ENCODE data around the gene ZNF599. TPM values are rescaled to one million over a fixed set of nuclear protein-coding genes. Genes with fewer than 3 reads are reported as not detected.

ZNF599 gene
- total and polyA plus RNA-seq, 5 donors, result 4.0 to 5.8 (median 4.5) TPM

DNA sequence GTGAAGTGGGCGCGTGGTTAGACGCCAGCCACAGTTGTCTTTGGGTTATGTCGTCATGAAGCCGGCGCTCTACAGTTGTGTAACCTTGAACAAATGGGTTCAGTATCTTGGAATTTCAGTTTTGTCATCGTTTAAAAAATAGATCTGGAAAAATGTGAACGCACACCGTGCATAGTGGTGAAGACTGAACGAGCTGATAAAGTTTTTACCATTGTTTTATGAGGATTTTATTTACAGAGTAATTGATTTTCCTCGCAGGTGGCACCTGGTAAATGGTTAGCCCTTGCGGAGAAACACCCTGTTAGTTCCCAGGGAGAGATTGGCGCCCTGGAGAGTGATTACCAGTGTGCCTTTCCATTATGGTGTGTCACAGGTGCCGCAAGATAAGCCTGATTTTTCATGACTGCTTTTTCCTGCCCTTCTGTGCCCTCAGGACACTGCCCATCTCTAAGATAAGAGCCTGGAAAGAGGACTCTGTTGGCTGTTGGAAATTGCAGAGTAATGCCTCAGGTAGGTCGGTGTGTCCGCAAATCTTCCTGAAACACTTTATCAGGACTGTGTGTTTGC is 38.4 kb downstream of the ZNF599 start:
- Histone ChIP-seq H3K27me3 (ENCODE audit: control insufficient read depth, insufficient read depth) (no peaks in the 10 kb centered on the region), H3K4me3 (ENCODE audit: low read length) (peak overlapping the region; percentile 80), H3K27ac (ENCODE audit: low read length) (peak overlapping the region; percentile 96), H3K4me1 (ENCODE audit: control insufficient read depth, insufficient read depth, low read length) (peaks cover 6% of the 10 kb centered on the region), H3K9me3 (ENCODE audit: control insufficient read depth, low read length) (peaks cover 3% of the 10 kb centered on the region)
- ATAC-seq (no peak), DNase-seq (no peak)
- intact Hi-C loops (cut with DNase I), result no loop called here
- 11% methylated on average over 16 of the region's 16 CpGs for WGBS

DNA sequence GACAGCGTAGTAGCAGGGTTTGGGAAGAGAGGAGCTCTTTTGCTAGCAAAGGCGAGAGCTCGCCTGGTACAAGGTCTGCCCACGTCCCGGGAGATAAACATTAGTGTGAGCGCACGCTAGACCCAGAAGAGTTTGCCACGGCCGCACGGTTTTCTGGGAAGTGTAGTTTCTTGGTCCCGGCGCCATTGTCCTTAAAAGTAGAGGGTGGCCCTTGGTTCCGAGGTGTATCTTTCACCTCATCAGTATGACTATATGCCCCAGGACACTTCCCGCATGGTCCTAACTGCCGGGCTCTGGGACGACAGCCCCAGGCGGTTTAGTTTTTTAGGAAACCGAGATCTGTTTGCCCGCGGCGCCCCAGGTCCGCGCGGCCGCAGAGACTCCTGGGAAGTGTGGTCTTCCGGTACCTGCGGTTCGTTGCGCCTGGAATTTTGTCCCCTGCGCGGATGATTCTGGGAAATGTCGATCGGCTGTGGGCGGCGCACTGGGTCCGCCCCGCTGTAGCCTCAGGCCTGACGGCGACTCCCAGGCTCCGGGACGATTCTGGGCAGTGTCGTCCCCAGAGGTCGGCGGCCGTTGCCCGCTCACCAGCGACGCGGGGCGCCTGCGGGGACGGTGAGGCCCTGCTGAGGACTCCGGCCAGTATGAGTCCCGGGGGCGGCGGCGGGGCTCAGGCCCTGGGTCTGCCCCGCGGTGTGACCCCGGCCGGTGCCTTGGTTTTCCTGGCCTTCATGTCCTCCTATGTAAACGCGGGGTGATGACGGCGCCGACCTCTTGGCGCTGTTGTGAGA is 39.1 kb downstream of the ZNF599 start, which contains the start of gene ZNF181:
ZNF181 (plus strand) TSS at position 498 of the 791 bp plus-strand sequence. CDS start 795 bp downstream, outside the sequence.
- Histone ChIP-seq H3K27ac (ENCODE audit: low read length) (peak within 1 kb of the TSS; percentile 96), H3K4me3 (ENCODE audit: low read length) (peak within 1 kb of the TSS; percentile 80), H3K27me3 (ENCODE audit: control insufficient read depth, insufficient read depth) (no peaks in the 10 kb centered on the region), H3K9me3 (ENCODE audit: control insufficient read depth, low read length) (peaks cover 3% of the 10 kb centered on the region), H3K4me1 (ENCODE audit: control insufficient read depth, insufficient read depth, low read length) (peaks cover 6% of the 10 kb centered on the region)
- intact Hi-C loops (cut with DNase I), result no loop called here
- ATAC-seq (peak; percentile 96), DNase-seq (peak; percentile 90 to 96 (median 95))
- WGBS, result under 1% methylated on average over 67 of the region's 67 CpGs

DNA sequence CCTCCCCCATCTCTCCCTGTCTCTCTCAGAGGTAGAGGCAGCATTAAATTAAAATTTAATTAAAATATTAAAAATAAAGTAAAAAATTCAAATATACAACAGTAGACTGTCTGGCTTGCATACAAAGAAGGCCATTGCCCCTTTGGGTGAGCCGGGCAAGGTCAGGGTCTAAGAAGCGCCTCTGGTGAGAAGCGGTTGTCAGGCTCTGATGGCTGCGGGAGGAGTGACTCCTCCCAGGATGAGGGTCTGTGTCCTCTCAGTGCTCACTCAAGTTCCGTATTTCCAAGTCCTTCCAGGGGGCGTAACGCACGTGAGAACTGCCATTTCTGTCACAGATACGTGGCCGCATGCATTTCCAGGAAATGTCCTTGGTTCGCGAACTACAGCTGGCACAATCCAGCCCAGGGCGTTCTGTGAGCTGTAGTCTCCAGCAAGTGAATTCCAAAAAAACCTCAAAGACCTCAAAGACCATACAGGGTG is 39.7 kb downstream of the ZNF599 start:
- intact Hi-C loops (cut with DNase I), result no loop called here
- Histone ChIP-seq H3K9me3 (ENCODE audit: control insufficient read depth, low read length) (peaks cover 3% of the 10 kb centered on the region), H3K4me1 (ENCODE audit: control insufficient read depth, insufficient read depth, low read length) (peaks cover 6% of the 10 kb centered on the region), H3K27ac (ENCODE audit: low read length) (peak overlapping the region; percentile 96), H3K4me3 (ENCODE audit: low read length) (peak overlapping the region; percentile 80), H3K27me3 (ENCODE audit: control insufficient read depth, insufficient read depth) (no peaks in the 10 kb centered on the region)
- 1% methylated on average over 13 of the region's 13 CpGs for WGBS
- ATAC-seq, result peak; percentile 19 to 20
- DNase-seq, result peak in 2 of 3 donors; percentile 67 to 75

DNA sequence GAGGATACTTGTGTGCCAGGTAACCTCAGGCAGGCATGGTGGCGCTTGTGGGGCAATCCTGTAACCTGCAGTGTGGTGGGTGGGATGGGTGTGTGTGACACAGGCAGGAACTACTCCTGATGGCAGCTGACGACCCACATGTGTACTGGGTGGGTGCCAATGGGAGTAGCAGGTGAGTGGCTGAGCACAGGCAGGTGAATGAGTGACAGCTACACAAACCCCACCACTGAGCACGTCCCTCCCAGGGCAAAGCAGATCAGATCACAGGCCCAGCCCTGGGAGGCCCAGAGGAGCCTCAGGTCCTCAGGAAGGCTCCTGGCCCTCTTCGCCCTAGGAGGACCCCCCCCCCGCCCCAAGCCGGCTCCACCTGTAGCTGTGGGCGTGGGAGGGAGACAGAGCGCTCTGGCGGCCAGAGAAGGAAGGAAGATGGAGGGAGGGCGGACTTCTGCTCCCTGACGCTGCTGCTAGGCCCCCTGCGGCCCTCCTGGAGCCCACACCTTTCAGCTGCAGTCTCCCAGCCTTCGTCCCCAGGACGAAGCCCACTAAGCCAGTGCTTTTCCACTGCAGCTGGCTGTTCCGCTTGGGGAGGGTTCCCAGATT is 40.3 kb downstream of the ZNF599 start:
- intact Hi-C loops (cut with DNase I), result no loop called here
- DNase-seq, result peak; percentile 13 to 62 (median 51)
- no peaks in the 10 kb centered on the region for H3K27me3 ChIP-seq (ENCODE audit: control insufficient read depth, insufficient read depth)
- no peak for ATAC-seq
- H3K27ac ChIP-seq (ENCODE audit: low read length), result peak overlapping the region; percentile 78
- WGBS, result 51% methylated on average over 15 of the region's 15 CpGs
- H3K9me3 ChIP-seq (ENCODE audit: control insufficient read depth, low read length), result peaks cover 2% of the 10 kb centered on the region
- H3K4me1 ChIP-seq (ENCODE audit: control insufficient read depth, insufficient read depth, low read length), result peaks cover 6% of the 10 kb centered on the region
- peak overlapping the region; percentile 80 for H3K4me3 ChIP-seq (ENCODE audit: low read length)

DNA sequence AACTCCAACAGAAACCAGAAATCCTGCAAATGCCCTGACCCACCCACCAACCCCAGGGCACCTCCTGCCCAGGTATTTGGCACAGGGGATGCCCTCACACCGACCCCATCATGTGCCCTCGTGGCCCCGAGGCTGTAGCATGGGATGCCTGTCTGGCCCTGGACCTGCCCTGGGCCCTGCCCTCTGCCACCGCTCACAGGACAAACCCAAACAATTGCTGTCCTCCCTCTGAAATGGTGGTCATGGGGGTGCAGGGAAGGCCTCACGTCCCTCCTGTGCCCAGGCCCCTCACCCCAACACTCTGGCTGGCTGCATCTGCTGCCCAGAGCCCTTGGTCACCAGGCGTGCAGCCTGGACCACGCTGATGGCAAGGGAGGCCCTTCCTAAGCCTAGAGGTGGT is 41.1 kb downstream of the ZNF599 start:
- ATAC-seq (no peak), DNase-seq (peak in 1 of 3 donors; percentile 51)
- Histone ChIP-seq H3K9me3 (ENCODE audit: control insufficient read depth, low read length) (no peaks in the 10 kb centered on the region), H3K27me3 (ENCODE audit: control insufficient read depth, insufficient read depth) (no peaks in the 10 kb centered on the region), H3K4me1 (ENCODE audit: control insufficient read depth, insufficient read depth, low read length) (peaks cover 6% of the 10 kb centered on the region), H3K4me3 (ENCODE audit: low read length) (no peak overlapping the region), H3K27ac (ENCODE audit: low read length) (no peak overlapping the region)
- intact Hi-C loops (cut with DNase I), result no loop called here
- whole genome bisulfite sequencing, result 91% methylated on average over 7 of the region's 7 CpGs

DNA sequence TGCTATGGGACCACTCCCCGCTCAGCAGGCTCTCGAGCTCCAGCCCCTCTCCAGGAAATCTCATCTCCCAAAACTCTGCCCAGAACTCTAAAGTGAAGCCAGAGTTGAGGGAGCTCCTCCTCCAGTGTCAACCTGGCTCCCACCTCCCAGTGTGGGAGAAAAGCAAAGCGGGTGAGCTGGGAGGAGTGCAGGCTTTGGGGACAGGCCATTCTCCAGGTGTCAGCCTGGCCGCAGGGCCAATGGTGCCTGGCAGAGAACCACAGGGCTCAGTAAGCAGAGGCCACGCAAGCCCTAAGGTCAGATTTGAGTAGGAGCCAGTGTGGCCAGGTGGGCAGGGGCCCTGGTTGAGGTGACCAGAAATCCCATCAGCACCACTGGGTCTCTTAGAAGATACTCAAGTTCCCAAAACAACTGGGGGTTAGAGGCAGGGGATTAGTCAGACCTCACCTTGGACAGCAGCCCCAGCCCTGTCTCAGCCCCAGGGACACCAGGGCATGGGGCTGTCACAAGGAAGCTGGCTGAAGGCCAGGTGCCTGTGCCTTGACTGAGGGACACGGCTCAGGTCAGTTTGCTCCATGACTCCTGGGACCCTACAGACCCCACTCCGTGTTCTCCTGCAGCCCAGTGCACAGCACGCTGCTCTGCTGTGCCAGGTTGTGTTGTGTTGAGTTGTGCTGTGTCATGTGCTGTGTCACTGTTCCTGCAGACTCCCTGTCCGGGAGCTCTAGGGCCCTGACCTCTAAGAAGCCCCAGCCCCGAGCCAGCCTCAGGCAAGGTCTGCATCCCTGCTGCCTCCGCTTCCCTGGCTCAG is 41.8 kb downstream of the ZNF599 start:
- Histone ChIP-seq H3K4me3 (ENCODE audit: low read length) (no peak overlapping the region), H3K27ac (ENCODE audit: low read length) (no peak overlapping the region), H3K9me3 (ENCODE audit: control insufficient read depth, low read length) (no peaks in the 10 kb centered on the region), H3K27me3 (ENCODE audit: control insufficient read depth, insufficient read depth) (no peaks in the 10 kb centered on the region), H3K4me1 (ENCODE audit: control insufficient read depth, insufficient read depth, low read length) (peaks cover 6% of the 10 kb centered on the region)
- intact Hi-C loops (cut with DNase I), result no loop called here
- no peak for ATAC-seq
- WGBS, result 83% methylated on average over 11 of the region's 11 CpGs
- DNase-seq, result peak; percentile 16 to 60 (median 56)

DNA sequence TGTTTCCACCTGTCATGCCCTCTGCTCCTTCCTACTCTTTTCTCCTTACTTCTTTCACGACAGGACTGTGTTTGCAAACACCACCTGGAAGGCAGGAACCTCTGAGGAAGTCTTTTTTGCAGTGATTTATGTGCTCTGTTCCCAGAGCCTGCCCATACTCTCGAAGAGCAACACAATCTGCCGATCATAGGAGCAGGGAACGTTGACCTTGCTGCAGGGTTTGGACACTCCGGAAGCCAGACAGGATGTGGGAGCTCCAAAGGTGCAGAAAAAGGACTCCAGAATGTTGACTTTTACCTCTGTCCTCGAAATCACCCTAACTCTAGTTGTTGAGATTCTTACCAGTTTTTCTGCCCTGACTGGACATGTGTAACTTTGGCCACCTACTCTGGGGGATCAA is 47.6 kb downstream of the ZNF599 start:
- DNase-seq, result no peak
- 55% methylated on average over 6 of the region's 6 CpGs for WGBS
- no peaks in the 10 kb centered on the region for H3K9me3 ChIP-seq (ENCODE audit: control insufficient read depth, low read length)

DNA sequence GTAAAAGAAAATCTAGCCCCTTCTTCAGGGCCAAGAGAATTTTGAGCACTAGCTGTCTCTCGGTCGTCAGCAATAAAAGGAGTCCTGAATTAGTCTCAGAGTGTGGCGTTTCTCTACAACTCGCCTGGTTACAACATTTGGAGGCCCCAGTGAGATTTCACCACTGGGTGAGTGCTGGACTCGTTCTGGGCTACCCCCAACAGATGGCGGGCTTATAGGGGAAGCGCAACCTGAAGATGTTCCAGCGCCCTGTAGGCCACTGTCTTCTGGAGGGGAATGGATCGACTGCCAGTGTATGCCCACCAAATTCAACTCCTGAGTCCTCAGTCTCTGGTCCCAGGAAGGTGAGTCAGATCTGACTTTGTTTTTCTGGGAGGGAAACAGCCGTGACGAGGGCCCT is 50.7 kb downstream of the ZNF599 start:
- Histone ChIP-seq H3K9me3 (ENCODE audit: control insufficient read depth, low read length) (no peaks in the 10 kb centered on the region), H3K4me1 (ENCODE audit: control insufficient read depth, insufficient read depth, low read length) (no peaks in the 10 kb centered on the region), H3K27ac (ENCODE audit: low read length) (no peak overlapping the region), H3K4me3 (ENCODE audit: low read length) (no peak overlapping the region), H3K27me3 (ENCODE audit: control insufficient read depth, insufficient read depth) (no peaks in the 10 kb centered on the region)
- no peak for ATAC-seq
- 48% methylated on average over 11 of the region's 11 CpGs for WGBS
- intact Hi-C loops (cut with DNase I), result no loop called here
- no peak for DNase-seq

More for the DNA sequence above, 47.6 kb downstream of the ZNF599 start:
- H3K27me3 ChIP-seq (ENCODE audit: control insufficient read depth, insufficient read depth), result no peaks in the 10 kb centered on the region
- H3K27ac ChIP-seq (ENCODE audit: low read length), result no peak overlapping the region
- H3K4me1 ChIP-seq (ENCODE audit: control insufficient read depth, insufficient read depth, low read length), result no peaks in the 10 kb centered on the region
- no peak for ATAC-seq
- no peak overlapping the region for H3K4me3 ChIP-seq (ENCODE audit: low read length)
- intact Hi-C loops (cut with DNase I), result no loop called here

DNA sequence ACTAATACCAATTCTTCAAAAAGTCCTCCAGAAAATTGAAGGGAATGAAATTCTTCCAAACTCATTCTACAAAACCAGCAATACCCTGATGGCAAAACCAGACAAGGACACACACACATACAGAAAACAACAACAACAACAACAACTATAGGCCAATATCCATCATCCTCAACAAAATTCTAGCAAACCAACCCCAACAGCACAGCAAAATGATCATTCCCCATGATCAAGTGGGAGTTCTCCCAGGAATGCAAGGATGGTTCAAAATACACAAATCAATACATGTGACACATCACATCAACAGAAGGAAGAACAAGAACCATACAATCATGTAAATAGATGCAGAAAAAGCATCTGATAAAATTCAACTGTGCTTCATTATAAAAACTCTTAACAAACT is 57.7 kb downstream of the ZNF599 start:
- ATAC-seq, result no peak
- intact Hi-C loops (cut with DNase I), result loop anchor here in 1 of 4 donors (10.0 kb wide), 1 partner anchor 161 kb away; no protein-coding TSS in a partner anchor

DNA sequence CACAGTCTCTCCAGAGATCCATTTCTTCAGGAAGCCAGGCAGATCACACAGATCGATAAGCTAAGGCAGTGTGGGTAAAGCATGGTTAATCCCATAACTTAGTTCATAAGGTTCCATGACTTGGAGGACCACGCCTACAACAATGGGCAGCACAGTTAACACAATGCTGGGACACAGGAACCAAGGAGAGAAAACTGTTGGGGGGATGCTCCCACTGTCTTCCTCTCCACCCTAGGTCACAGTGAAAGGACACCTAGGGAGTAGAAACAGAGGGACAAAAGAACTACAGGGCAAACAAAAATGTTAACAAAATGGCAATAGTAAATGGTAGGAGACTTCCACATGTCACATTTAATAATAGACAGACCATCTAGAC is 59.8 kb downstream of the ZNF599 start:
- no peak overlapping the region for H3K4me3 ChIP-seq (ENCODE audit: low read length)
- ATAC-seq (no peak), DNase-seq (no peak)
- H3K9me3 ChIP-seq (ENCODE audit: control insufficient read depth, low read length), result no peaks in the 10 kb centered on the region
- 86% methylated on average over 2 of the region's 2 CpGs for WGBS
- H3K27me3 ChIP-seq (ENCODE audit: control insufficient read depth, insufficient read depth), result no peaks in the 10 kb centered on the region
- H3K4me1 ChIP-seq (ENCODE audit: control insufficient read depth, insufficient read depth, low read length), result no peaks in the 10 kb centered on the region
- intact Hi-C loops (cut with DNase I), result loop anchor here (2.0 to 10.0 kb wide), 5 partner anchors 66 to 211 kb away; no protein-coding TSS in a partner anchor
- H3K27ac ChIP-seq (ENCODE audit: low read length), result no peak overlapping the region

More for the DNA sequence above, 57.7 kb downstream of the ZNF599 start:
- no peaks in the 10 kb centered on the region for H3K27me3 ChIP-seq (ENCODE audit: control insufficient read depth, insufficient read depth)
- DNase-seq, result no peak
- no peaks in the 10 kb centered on the region for H3K9me3 ChIP-seq (ENCODE audit: control insufficient read depth, low read length)
- no peak overlapping the region for H3K27ac ChIP-seq (ENCODE audit: low read length)
- H3K4me1 ChIP-seq (ENCODE audit: control insufficient read depth, insufficient read depth, low read length), result no peaks in the 10 kb centered on the region
- no peak overlapping the region for H3K4me3 ChIP-seq (ENCODE audit: low read length)
